HL-60 (cell line): ENCODE measurements around the gene PLAA.

Experiments used
- CTCF ChIP-seq: IDR thresholded peaks from one replicate; pipeline ENCODE4 v1.5.1; 2011; ENCODE audit warnings: low read length, control low read depth, inconsistent platforms; ENCODE audit not compliant: insufficient read depth
- REST ChIP-seq: IDR thresholded peaks from 2 replicates; pipeline ENCODE4 v1.6.1; 2012; ENCODE audit warnings: low read depth; ENCODE audit not compliant: insufficient replicate concordance

GRCh38 chr9:26949637-26950069 lies 2.6 kb upstream of the PLAA start:
- TF ChIP-seq CTCF, result no peak
- TF ChIP-seq REST, result no peak
